Measurements from ENCODE around the gene SRSF9. TPM values are rescaled to one million over a fixed set of nuclear protein-coding genes. Genes with fewer than 3 reads are reported as not detected.
A peak's percentile ranks its signal among the peaks of the same experiment; 100 is the strongest.

Gene SRSF9
- total RNA-seq, 5 donors from 2014 or later (not counting 1 experiment from before 2014, with no cell fraction given) = 134 to 149 (median 135) TPM

GRCh38 chr12:120485961-120486881, 16.7 kb upstream of the SRSF9 start:
- no peaks in the 10 kb centered on the region for H3K27me3 Mint-ChIP-seq
- 100% methylated on average over 2 of the region's 7 CpGs for WGBS (ENCODE audit: insufficient coverage)
- no peaks in the 10 kb centered on the region for H3K9me3 Mint-ChIP-seq
- H3K4me3 ChIP-seq (ENCODE audit: control insufficient read depth in 1 of 2, extremely low read depth in 1 of 2, low read length in 1 of 2) = no peak overlapping the region
- H3K27ac Mint-ChIP-seq = no peak overlapping the region
- CTCF ChIA-PET = no interaction called here
- H3K4me3 Mint-ChIP-seq = no peak overlapping the region
- no peaks in the 10 kb centered on the region for H3K36me3 Mint-ChIP-seq
- no peak for DNase-seq
- H3K4me1 Mint-ChIP-seq = peaks cover 0 to 5% (median 1%) of the 10 kb centered on the region in 3 donors
- POLR2A ChIA-PET = no interaction called here
- peaks cover 0 to 2% of the 10 kb centered on the region in 2 donors for H3K36me3 ChIP-seq (ENCODE audit: control insufficient read depth in 2 of 2, extremely low read depth in 1 of 2, insufficient read depth in 1 of 2, low read length in 1 of 2)
- peaks cover 0 to 10% of the 10 kb centered on the region in 2 experiments for H3K4me1 ChIP-seq (ENCODE audit: control insufficient read depth in 1 of 2, extremely low read depth in 1 of 2, insufficient read depth in 2 of 2, low read length in 2 of 2)
- H3K9me3 ChIP-seq = no peaks in the 10 kb centered on the region
- no peak for ATAC-seq (replicated peaks in 1 of 4)
- H3K27me3 ChIP-seq (replicated peaks in 1 of 2; ENCODE audit: control insufficient read depth in 2 of 2, extremely low read depth in 1 of 2, insufficient read depth in 2 of 2, low read length in 1 of 2) = no peaks in the 10 kb centered on the region
- H3K27ac ChIP-seq (ENCODE audit: low read length) = no peak overlapping the region

- POLR2A ChIA-PET = interaction anchor here in 1 of 2 donors (0.7 kb wide), 1 partner anchor 20 kb away, joined by 5 read pairs; no protein-coding TSS in a partner anchor
- H3K4me1 ChIP-seq (ENCODE audit: control insufficient read depth in 1 of 2, extremely low read depth in 1 of 2, insufficient read depth in 2 of 2, low read length in 2 of 2) = peaks cover 0 to 32% of the 10 kb centered on the region in 2 experiments
- H3K27ac ChIP-seq (ENCODE audit: low read length) = no peak overlapping the region
- DNase-seq (no peak), ATAC-seq (replicated peaks in 1 of 4) (no peak)
- Mint-ChIP-seq H3K27me3 (no peaks in the 10 kb centered on the region), H3K9me3 (no peaks in the 10 kb centered on the region), H3K4me3 (no peak overlapping the region), H3K27ac (no peak overlapping the region), H3K36me3 (no peaks in the 10 kb centered on the region), H3K4me1 (peaks cover 13 to 22% (median 14%) of the 10 kb centered on the region in 3 donors)
- H3K27me3 ChIP-seq (replicated peaks in 1 of 2; ENCODE audit: control insufficient read depth in 2 of 2, extremely low read depth in 1 of 2, insufficient read depth in 2 of 2, low read length in 1 of 2) = no peaks in the 10 kb centered on the region
- WGBS (ENCODE audit: insufficient coverage) = 100% methylated on average over 1 of the region's 1 CpG
- no peaks in the 10 kb centered on the region for H3K9me3 ChIP-seq
- peaks cover 0 to 2% of the 10 kb centered on the region in 2 donors for H3K36me3 ChIP-seq (ENCODE audit: control insufficient read depth in 2 of 2, extremely low read depth in 1 of 2, insufficient read depth in 1 of 2, low read length in 1 of 2)
- no peak overlapping the region for H3K4me3 ChIP-seq (ENCODE audit: control insufficient read depth in 1 of 2, extremely low read depth in 1 of 2, low read length in 1 of 2)
- CTCF ChIA-PET = interaction anchor here in 1 of 2 donors (0.6 to 1.1 kb wide), 3 partner anchors 15 to 864 kb away, joined by 3 to 8 read pairs (median 5); partner anchors contain the start of gene SRSF9
Observed at GRCh38 chr12:120483621-120484020, 14.1 kb upstream of the SRSF9 start.

- no peaks in the 10 kb centered on the region for H3K9me3 Mint-ChIP-seq
- no peaks in the 10 kb centered on the region for H3K36me3 Mint-ChIP-seq
- H3K4me1 Mint-ChIP-seq = peaks cover 13 to 24% (median 14%) of the 10 kb centered on the region in 3 donors
- POLR2A ChIA-PET = interaction anchor here in 1 of 2 donors (0.7 kb wide), 1 partner anchor 18 kb away, joined by 3 read pairs; no protein-coding TSS in a partner anchor
- H3K27ac ChIP-seq (ENCODE audit: low read length) = peak overlapping the region; percentile 62
- peaks cover 0 to 32% of the 10 kb centered on the region in 2 experiments for H3K4me1 ChIP-seq (ENCODE audit: control insufficient read depth in 1 of 2, extremely low read depth in 1 of 2, insufficient read depth in 2 of 2, low read length in 2 of 2)
- H3K27me3 ChIP-seq (replicated peaks in 1 of 2; ENCODE audit: control insufficient read depth in 2 of 2, extremely low read depth in 1 of 2, insufficient read depth in 2 of 2, low read length in 1 of 2) = no peaks in the 10 kb centered on the region
- H3K4me3 Mint-ChIP-seq = peak overlapping the region in 1 of 3 donors; percentile 24
- H3K36me3 ChIP-seq (ENCODE audit: control insufficient read depth in 2 of 2, extremely low read depth in 1 of 2, insufficient read depth in 1 of 2, low read length in 1 of 2) = peaks cover 0 to 2% of the 10 kb centered on the region in 2 donors
- no peaks in the 10 kb centered on the region for H3K27me3 Mint-ChIP-seq
- DNase-seq = peak in 2 of 35 experiments; percentile 14 to 61
- no peak overlapping the region for H3K4me3 ChIP-seq (ENCODE audit: control insufficient read depth in 1 of 2, extremely low read depth in 1 of 2, low read length in 1 of 2)
- 64% methylated on average over 3 of the region's 9 CpGs for WGBS (ENCODE audit: insufficient coverage)
- H3K27ac Mint-ChIP-seq = peak overlapping the region; percentile 48 to 74
- H3K9me3 ChIP-seq = no peaks in the 10 kb centered on the region
- CTCF ChIA-PET = interaction anchor here (0.5 to 0.7 kb wide), 3 partner anchors 23 to 65 kb away, joined by 3 to 6 read pairs (median 3); no protein-coding TSS in a partner anchor
- ATAC-seq (replicated peaks in 1 of 4) = peak; percentile 27 to 72 (median 58)
Observed at GRCh38 chr12:120481022-120481767, 11.6 kb upstream of the SRSF9 start.

- Mint-ChIP-seq H3K27me3 (no peaks in the 10 kb centered on the region), H3K36me3 (no peaks in the 10 kb centered on the region), H3K9me3 (no peaks in the 10 kb centered on the region), H3K4me3 (no peak overlapping the region), H3K27ac (peak overlapping the region; percentile 64 to 65), H3K4me1 (peaks cover 13 to 27% (median 14%) of the 10 kb centered on the region in 3 donors)
- CTCF ChIA-PET = no interaction called here
- Histone ChIP-seq H3K9me3 (no peaks in the 10 kb centered on the region), H3K4me3 (ENCODE audit: control insufficient read depth in 1 of 2, extremely low read depth in 1 of 2, low read length in 1 of 2) (no peak overlapping the region), H3K27me3 (replicated peaks in 1 of 2; ENCODE audit: control insufficient read depth in 2 of 2, extremely low read depth in 1 of 2, insufficient read depth in 2 of 2, low read length in 1 of 2) (no peaks in the 10 kb centered on the region), H3K36me3 (ENCODE audit: control insufficient read depth in 2 of 2, extremely low read depth in 1 of 2, insufficient read depth in 1 of 2, low read length in 1 of 2) (peaks cover 0 to 2% of the 10 kb centered on the region in 2 donors), H3K27ac (ENCODE audit: low read length) (peak overlapping the region; percentile 62), H3K4me1 (ENCODE audit: control insufficient read depth in 1 of 2, extremely low read depth in 1 of 2, insufficient read depth in 2 of 2, low read length in 2 of 2) (peaks cover 0 to 32% of the 10 kb centered on the region in 2 experiments)
- no peak for DNase-seq
- 71% methylated on average over 1 of the region's 1 CpG for WGBS (ENCODE audit: insufficient coverage)
- no peak for ATAC-seq (replicated peaks in 1 of 4)
- POLR2A ChIA-PET = interaction anchor here in 1 of 2 donors (0.7 kb wide), 1 partner anchor 19 kb away, joined by 3 read pairs; no protein-coding TSS in a partner anchor
Observed at GRCh38 chr12:120480211-120480610, 10.7 kb upstream of the SRSF9 start.

GRCh38 chr12:120479458-120479857, 9.9 kb upstream of the SRSF9 start:
- ATAC-seq (replicated peaks in 1 of 4) (no peak), DNase-seq (no peak)
- Histone ChIP-seq H3K4me3 (ENCODE audit: control insufficient read depth in 1 of 2, extremely low read depth in 1 of 2, low read length in 1 of 2) (no peak overlapping the region), H3K4me1 (ENCODE audit: control insufficient read depth in 1 of 2, extremely low read depth in 1 of 2, insufficient read depth in 2 of 2, low read length in 2 of 2) (peaks cover 0 to 32% of the 10 kb centered on the region in 2 experiments), H3K36me3 (ENCODE audit: control insufficient read depth in 2 of 2, extremely low read depth in 1 of 2, insufficient read depth in 1 of 2, low read length in 1 of 2) (peaks cover 0 to 2% of the 10 kb centered on the region in 2 donors), H3K27me3 (replicated peaks in 1 of 2; ENCODE audit: control insufficient read depth in 2 of 2, extremely low read depth in 1 of 2, insufficient read depth in 2 of 2, low read length in 1 of 2) (no peaks in the 10 kb centered on the region), H3K9me3 (no peaks in the 10 kb centered on the region), H3K27ac (ENCODE audit: low read length) (peak overlapping the region; percentile 62)
- no peaks in the 10 kb centered on the region for H3K36me3 Mint-ChIP-seq
- H3K27ac Mint-ChIP-seq = peak overlapping the region in 1 of 2 donors; percentile 72
- no peaks in the 10 kb centered on the region for H3K9me3 Mint-ChIP-seq
- H3K4me3 Mint-ChIP-seq = no peak overlapping the region
- ChIA-PET POLR2A (no interaction called here), CTCF (interaction anchor here in 1 of 2 donors (0.6 kb wide), 1 partner anchor 14 kb away, joined by 3 read pairs; no protein-coding TSS in a partner anchor)
- H3K4me1 Mint-ChIP-seq = peaks cover 16 to 30% (median 20%) of the 10 kb centered on the region in 3 donors
- H3K27me3 Mint-ChIP-seq = no peaks in the 10 kb centered on the region
- 100% methylated on average over 1 of the region's 1 CpG for WGBS (ENCODE audit: insufficient coverage)

- H3K9me3 ChIP-seq = no peaks in the 10 kb centered on the region
- no peaks in the 10 kb centered on the region for H3K27me3 ChIP-seq (replicated peaks in 1 of 2; ENCODE audit: control insufficient read depth in 2 of 2, extremely low read depth in 1 of 2, insufficient read depth in 2 of 2, low read length in 1 of 2)
- DNase-seq (no peak), ATAC-seq (replicated peaks in 1 of 4) (no peak)
- ChIA-PET POLR2A (no interaction called here), CTCF (interaction anchor here in 1 of 2 donors (0.6 kb wide), 1 partner anchor 32 kb away, joined by 3 read pairs; no protein-coding TSS in a partner anchor)
- H3K27ac Mint-ChIP-seq = no peak overlapping the region
- H3K4me1 ChIP-seq (ENCODE audit: control insufficient read depth in 1 of 2, extremely low read depth in 1 of 2, insufficient read depth in 2 of 2, low read length in 2 of 2) = peaks cover 0 to 23% of the 10 kb centered on the region in 2 experiments
- H3K4me3 ChIP-seq (ENCODE audit: control insufficient read depth in 1 of 2, extremely low read depth in 1 of 2, low read length in 1 of 2) = no peak overlapping the region
- H3K27ac ChIP-seq (ENCODE audit: low read length) = no peak overlapping the region
- no peak overlapping the region for H3K4me3 Mint-ChIP-seq
- H3K36me3 Mint-ChIP-seq = no peaks in the 10 kb centered on the region
- H3K9me3 Mint-ChIP-seq = no peaks in the 10 kb centered on the region
- H3K4me1 Mint-ChIP-seq = peaks cover 13 to 32% (median 23%) of the 10 kb centered on the region in 3 donors
- no peaks in the 10 kb centered on the region for H3K36me3 ChIP-seq (ENCODE audit: control insufficient read depth in 2 of 2, extremely low read depth in 1 of 2, insufficient read depth in 1 of 2, low read length in 1 of 2)
- no peaks in the 10 kb centered on the region for H3K27me3 Mint-ChIP-seq
- WGBS (ENCODE audit: insufficient coverage) = no CpG with 5 or more reads among the region's 1 CpG
Observed at GRCh38 chr12:120475643-120476042, 6.1 kb upstream of the SRSF9 start.
